ENCODE data around the gene POLR2A. TPM values are rescaled to one million over a fixed set of nuclear protein-coding genes. Genes with fewer than 3 reads are reported as not detected.

The POLR2A gene
- total RNA-seq, 6 donors from 2014 or later = 79.5 to 139 (median 112) TPM

DNA sequence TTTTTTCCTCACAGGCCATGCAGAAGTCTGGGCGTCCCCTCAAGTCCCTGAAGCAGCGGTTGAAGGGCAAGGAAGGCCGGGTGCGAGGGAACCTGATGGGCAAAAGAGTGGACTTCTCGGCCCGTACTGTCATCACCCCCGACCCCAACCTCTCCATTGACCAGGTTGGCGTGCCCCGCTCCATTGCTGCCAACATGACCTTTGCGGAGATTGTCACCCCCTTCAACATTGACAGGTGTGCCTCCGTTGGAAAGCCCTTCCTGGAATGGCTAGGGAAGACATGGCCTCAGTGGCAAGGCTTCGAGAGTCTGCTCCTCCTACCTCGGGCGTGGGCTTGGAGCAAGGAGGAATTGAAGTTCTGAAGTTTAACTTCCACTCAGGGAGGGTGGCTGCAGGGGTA is 13.5 kb downstream of the POLR2A start:
- H3K27me3 ChIP-seq = no peaks in the 10 kb centered on the region
- no peaks in the 10 kb centered on the region for H3K9me3 ChIP-seq
- TF ChIP-seq, protein P1, sequence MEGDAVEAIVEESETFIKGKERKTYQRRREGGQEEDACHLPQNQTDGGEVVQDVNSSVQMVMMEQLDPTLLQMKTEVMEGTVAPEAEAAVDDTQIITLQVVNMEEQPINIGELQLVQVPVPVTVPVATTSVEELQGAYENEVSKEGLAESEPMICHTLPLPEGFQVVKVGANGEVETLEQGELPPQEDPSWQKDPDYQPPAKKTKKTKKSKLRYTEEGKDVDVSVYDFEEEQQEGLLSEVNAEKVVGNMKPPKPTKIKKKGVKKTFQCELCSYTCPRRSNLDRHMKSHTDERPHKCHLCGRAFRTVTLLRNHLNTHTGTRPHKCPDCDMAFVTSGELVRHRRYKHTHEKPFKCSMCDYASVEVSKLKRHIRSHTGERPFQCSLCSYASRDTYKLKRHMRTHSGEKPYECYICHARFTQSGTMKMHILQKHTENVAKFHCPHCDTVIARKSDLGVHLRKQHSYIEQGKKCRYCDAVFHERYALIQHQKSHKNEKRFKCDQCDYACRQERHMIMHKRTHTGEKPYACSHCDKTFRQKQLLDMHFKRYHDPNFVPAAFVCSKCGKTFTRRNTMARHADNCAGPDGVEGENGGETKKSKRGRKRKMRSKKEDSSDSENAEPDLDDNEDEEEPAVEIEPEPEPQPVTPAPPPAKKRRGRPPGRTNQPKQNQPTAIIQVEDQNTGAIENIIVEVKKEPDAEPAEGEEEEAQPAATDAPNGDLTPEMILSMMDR (IDR thresholded peaks at IDR 0.05) = no peak
- TF ChIP-seq POLR2AphosphoS5 (IDR thresholded peaks at IDR 0.05) (no peak), EP300 (IDR thresholded peaks at IDR 0.05) (no peak), POLR2A (IDR thresholded peaks at IDR 0.05) (no peak)
- peaks cover 55 to 73% (median 70%) of the 10 kb centered on the region in 4 donors for H3K36me3 ChIP-seq
- peak overlapping the region in 2 of 4 donors; percentile 7 to 40 for H3K27ac ChIP-seq
- ATAC-seq (ENCODE audit: low FRiP score in 2 of 2) (peak in 1 of 2 donors; percentile 6), DNase-seq (no peak)
- H3K4me3 ChIP-seq = no peak overlapping the region
- H3K4me1 ChIP-seq = peaks cover 0 to 30% (median 11%) of the 10 kb centered on the region in 4 donors
- 86 to 97% methylated on average over 13 to 14 of the region's 14 CpGs for WGBS, 2 donors

DNA sequence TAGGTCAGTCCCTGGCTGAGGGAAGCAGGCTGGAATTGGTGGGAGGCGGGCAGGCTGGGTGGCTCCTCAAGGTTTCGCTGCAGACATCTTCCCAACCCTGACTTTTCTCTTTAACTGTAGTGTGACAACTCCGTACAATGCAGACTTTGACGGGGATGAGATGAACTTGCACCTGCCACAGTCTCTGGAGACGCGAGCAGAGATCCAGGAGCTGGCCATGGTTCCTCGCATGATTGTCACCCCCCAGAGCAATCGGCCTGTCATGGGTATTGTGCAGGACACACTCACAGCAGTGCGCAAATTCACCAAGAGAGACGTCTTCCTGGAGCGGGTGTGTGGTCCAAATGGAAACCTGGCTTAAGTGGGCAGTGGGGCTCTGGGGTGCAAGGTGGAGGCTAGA is 15.0 kb downstream of the POLR2A start:
- ATAC-seq (ENCODE audit: low FRiP score in 2 of 2) = no peak
- H3K27me3 ChIP-seq = no peaks in the 10 kb centered on the region
- no peak for TF ChIP-seq POLR2A (IDR thresholded peaks at IDR 0.05)
- TF ChIP-seq EP300 (IDR thresholded peaks at IDR 0.05) = no peak
- no peak for TF ChIP-seq POLR2AphosphoS5 (IDR thresholded peaks at IDR 0.05)
- TF ChIP-seq, protein P1 (IDR thresholded peaks at IDR 0.05) = no peak
- no peak overlapping the region for H3K4me3 ChIP-seq
- peaks cover 0 to 20% (median 11%) of the 10 kb centered on the region in 4 donors for H3K4me1 ChIP-seq
- no peaks in the 10 kb centered on the region for H3K9me3 ChIP-seq
- no peak overlapping the region for H3K27ac ChIP-seq
- WGBS, 2 donors = 84 to 88% methylated on average over 11 of the region's 11 CpGs
- DNase-seq = no peak
- H3K36me3 ChIP-seq = peaks cover 71 to 86% (median 85%) of the 10 kb centered on the region in 4 donors

DNA sequence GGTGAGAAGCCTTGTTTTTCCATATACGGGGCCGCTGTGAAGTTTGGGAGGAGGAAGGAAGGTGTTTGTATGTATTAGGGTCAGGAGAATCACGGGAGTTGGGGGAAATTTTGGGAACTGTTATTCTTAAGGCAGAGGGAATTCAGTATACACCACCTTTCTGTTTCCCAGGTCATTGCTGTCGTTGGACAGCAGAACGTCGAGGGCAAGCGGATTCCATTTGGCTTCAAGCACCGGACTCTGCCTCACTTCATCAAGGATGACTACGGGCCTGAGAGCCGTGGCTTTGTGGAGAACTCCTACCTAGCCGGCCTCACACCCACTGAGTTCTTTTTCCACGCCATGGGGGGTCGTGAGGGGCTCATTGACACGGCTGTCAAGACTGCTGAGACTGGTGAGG is 17.6 kb downstream of the POLR2A start:
- Histone ChIP-seq H3K27me3 (no peaks in the 10 kb centered on the region), H3K9me3 (no peaks in the 10 kb centered on the region), H3K4me3 (no peak overlapping the region), H3K27ac (no peak overlapping the region), H3K4me1 (peaks cover 0 to 10% (median 5%) of the 10 kb centered on the region in 4 donors), H3K36me3 (peaks cover 75 to 100% (median 94%) of the 10 kb centered on the region in 4 donors)
- ATAC-seq (ENCODE audit: low FRiP score in 2 of 2) = no peak
- DNase-seq = no peak
- TF ChIP-seq POLR2A (IDR thresholded peaks at IDR 0.05) (no peak), EP300 (IDR thresholded peaks at IDR 0.05) (no peak), POLR2AphosphoS5 (IDR thresholded peaks at IDR 0.05) (no peak)
- TF ChIP-seq, protein P1 (IDR thresholded peaks at IDR 0.05) = no peak
- 81 to 86% methylated on average over 13 of the region's 14 CpGs for WGBS, 2 donors

DNA sequence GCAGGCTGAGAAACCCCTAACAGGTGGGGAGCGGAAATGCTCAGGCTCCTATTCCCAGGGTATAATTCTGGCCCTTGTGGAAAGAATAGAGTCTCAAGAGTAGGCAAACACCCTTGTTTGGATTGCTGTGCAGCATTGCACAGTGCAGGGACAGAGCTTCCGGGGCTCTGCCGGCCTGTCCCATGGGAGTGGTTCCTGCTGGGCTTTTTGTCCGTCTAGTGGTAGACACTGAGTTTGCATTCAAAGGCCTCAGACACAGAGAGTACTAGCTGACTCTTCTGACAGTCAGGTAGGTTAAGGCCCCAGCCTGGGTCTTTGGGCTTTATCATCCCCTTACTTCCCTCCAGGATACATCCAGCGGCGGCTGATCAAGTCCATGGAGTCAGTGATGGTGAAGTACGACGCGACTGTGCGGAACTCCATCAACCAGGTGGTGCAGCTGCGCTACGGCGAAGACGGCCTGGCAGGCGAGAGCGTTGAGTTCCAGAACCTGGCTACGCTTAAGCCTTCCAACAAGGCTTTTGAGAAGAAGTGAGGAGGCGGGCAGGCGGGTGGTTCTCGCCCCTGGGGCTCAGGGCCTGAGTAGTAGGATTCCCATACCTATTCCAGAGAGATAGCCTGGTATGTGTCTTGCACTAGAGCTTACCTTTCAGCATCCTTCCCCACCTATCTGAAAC is 18.1 kb downstream of the POLR2A start:
- Histone ChIP-seq H3K9me3 (no peaks in the 10 kb centered on the region), H3K27me3 (no peaks in the 10 kb centered on the region), H3K36me3 (peaks cover 72 to 100% (median 94%) of the 10 kb centered on the region in 4 donors), H3K4me1 (peaks cover 0 to 6% (median under 1%) of the 10 kb centered on the region in 4 donors), H3K4me3 (no peak overlapping the region), H3K27ac (no peak overlapping the region)
- DNase-seq (peak in 1 of 2 donors; percentile 61), ATAC-seq (ENCODE audit: low FRiP score in 2 of 2) (no peak)
- TF ChIP-seq POLR2A (IDR thresholded peaks at IDR 0.05) (no peak), POLR2AphosphoS5 (IDR thresholded peaks at IDR 0.05) (no peak), EP300 (IDR thresholded peaks at IDR 0.05) (no peak)
- TF ChIP-seq, protein P1 (IDR thresholded peaks at IDR 0.05) = no peak
- 92 to 94% methylated on average over 18 to 19 of the region's 20 CpGs for WGBS, 2 donors

DNA sequence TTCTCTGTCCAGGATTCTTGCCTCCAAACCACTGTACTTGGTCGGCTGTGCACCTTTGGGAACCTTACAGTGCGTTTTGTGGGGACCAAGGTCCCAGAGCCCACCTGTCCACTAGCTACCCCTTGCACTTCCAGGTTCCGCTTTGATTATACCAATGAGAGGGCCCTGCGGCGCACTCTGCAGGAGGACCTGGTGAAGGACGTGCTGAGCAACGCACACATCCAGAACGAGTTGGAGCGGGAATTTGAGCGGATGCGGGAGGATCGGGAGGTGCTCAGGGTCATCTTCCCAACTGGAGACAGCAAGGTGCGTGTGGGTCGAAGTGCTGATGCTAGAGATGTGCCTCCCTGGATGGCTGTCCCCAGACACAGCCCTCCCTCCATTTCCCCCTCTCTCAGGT is 18.8 kb downstream of the POLR2A start:
- TF ChIP-seq EP300 (IDR thresholded peaks at IDR 0.05) (no peak), POLR2AphosphoS5 (IDR thresholded peaks at IDR 0.05) (no peak), POLR2A (IDR thresholded peaks at IDR 0.05) (no peak)
- TF ChIP-seq, protein P1 (IDR thresholded peaks at IDR 0.05) = peak in 1 of 6 experiments; percentile 19
- WGBS, 2 donors = 92% methylated on average over 14 of the region's 14 CpGs
- Histone ChIP-seq H3K4me1 (no peaks in the 10 kb centered on the region), H3K4me3 (no peak overlapping the region), H3K27me3 (no peaks in the 10 kb centered on the region), H3K36me3 (peaks cover 65 to 100% (median 93%) of the 10 kb centered on the region in 4 donors), H3K27ac (no peak overlapping the region), H3K9me3 (no peaks in the 10 kb centered on the region)
- DNase-seq (no peak), ATAC-seq (ENCODE audit: low FRiP score in 2 of 2) (peak in 1 of 2 donors; percentile 16)
